COR-L47 (cell line): ENCODE data around the gene JTB.
"Not testable (repeated sequence)": the region's sequence is repeated elsewhere in the genome, so short reads cannot be mapped to it uniquely, and the experiment has no call there.

Experiments used
- DNase-seq: peaks from one replicate; lab custom pipeline; 2025; lab: John Stamatoyannopoulos, UW

The JTB gene

DNA sequence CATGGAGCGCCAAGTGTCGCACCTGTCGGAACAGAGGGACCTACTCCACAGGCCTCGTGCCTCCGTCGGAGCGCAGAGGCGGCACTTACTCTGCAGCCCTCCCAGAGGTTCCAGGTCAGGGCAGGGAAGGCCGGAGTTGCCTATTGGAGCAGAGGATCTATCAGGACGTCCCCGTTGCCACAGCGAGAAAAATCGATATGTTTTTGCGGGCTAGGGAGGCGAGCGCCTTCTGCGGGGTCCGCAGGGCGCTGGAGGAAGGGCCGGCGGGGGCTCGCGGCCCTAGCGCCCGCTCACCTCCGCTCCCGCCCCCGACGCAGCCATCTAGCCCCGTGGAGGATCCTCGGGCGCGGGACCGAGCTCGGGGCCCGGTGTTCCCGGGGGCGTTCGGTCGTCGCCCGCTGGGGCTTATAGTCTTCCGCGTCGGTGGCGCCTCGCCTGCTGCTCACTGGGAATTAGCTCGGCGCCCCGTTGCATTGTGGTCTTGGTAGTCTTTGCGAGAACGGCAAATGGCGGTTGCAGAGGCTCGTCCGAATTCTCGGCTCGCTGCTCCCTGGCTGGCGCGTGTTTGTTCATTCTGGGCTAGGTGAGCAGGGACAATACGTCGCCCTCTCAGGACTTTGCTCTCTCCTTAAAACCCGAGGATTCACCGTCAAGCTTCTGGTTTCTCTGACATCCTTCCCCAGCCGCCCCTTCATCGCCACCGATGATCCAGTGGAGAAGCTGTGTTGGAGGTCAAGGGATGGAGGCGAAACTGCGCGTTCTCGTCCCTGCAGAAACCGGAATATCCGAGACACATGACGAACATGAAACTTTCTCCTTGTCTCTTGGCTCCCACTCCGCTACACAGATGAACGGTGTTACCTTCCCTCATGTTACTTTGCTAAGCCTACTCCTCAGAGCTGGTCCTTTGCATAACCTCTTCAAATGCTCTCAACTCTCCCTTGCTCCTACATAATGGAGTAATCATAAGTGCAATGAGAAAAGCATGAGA lies at the start of gene JTB:
TSS of gene JTB (minus strand) at position 425 of the 991 bp plus-strand sequence. CDS start at position 3, 422 bp downstream.
- DNase-seq: peak; percentile 80

DNA sequence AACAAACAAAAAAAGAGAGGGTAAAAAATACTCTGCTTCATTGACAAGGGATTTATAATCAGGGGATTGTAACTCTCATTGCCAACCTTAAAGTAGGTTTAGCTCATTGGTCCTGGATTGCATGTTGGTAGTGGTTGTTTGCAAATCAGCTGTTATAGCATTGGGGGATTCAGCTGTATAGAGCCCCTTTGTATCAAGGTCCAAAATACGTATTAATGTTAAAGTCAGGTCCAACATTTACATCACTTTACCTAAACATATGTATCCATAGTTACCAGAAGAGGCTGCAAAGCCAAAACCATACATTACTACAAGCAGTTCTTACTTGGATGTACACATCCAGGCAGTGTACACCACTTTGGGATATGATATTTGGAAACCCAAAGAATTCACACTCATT lies 42.5 kb upstream of the JTB start:
- no peak for DNase-seq

DNA sequence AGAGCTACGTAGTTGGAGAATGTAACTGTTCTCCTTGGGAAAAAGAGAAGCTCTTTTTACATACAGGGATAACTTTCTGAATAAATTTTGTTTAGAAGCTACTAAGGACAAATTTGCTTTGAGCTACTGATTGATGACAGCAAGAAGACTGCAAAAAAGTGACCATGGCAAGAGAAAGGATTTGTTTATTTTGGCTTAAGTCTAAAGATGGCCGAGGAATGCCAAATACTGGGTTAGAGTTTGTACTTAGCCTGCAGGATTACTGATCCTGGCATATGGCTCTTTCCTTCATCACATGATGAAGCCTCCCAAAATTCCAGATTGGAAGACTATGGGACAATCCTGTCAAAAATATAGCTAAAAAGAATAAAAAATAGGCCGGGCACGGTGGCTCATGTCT lies 41.8 kb upstream of the JTB start:
- DNase-seq: no peak

DNA sequence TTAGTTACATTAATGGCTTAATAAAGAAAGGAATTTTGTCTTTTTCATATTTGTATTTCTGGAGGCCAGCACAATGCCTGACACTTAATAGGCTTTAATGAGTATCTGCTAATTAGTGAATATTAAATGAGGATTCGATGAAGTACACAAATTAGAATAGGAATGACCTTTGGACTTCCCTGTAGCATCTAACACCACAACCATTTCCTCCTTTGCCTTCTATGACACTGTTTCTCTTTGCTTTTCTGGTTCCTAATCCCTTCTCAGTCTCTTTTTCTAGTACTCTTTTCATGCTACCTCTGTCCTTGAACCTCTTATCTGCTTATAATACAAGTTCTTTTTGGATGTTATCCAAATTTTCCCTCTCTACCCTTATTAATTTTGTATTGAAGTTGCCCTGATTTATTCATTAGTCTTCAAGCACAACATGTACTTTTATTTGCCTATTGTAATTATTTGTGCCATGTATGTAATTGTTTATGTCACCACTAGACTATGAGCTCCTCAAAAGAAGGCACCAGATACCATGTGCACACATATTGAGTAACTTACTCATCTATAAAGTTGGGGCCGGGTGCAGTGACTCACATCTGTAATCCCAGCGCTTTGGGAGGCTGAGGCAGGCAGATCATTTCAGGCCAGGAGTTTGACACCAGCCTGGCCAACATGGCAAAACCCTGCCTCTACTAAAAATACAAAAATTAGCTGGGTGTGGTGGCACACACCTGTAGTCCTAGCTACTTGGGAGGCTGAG lies 36.9 kb upstream of the JTB start:
- DNase-seq: no peak

DNA sequence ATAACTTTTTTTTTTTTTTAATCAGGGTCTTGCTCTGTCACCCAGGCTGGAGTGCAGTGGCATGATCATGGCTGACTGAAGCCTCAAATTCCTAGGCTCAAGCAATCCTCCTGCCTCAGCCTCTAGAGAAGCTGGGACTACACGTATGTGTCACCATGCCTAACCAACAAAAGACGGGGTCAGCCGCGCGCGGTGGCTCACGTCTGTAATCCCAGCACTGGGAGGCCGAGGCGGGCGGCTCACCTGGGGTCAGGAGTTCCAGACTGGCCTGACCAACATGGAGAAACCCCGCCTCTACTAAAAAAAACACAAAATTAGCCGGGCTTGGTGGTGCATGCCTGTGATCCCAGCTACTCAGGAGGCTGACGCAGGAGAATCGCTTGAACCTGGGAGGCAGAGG lies 35.1 kb upstream of the JTB start:
- not testable (repeated sequence) for DNase-seq

DNA sequence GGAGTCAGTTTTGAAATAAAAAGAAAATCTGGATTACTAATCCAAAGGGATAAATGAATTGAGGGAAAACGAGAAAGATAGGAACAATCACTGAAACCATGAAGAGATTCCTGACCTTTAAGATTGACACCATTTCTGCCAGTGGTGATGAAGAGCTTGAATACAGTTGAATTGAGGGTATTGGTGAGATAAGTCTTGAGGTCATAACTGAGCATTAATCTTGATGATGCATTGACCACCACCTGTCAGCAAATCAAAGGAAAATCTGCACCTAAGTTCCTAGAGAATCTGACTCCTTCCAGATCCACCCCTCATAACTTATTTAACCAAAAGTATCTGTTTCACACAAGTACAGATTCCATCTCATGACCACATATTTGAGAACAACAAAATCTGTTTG lies 34.7 kb upstream of the JTB start:
- no peak for DNase-seq

DNA sequence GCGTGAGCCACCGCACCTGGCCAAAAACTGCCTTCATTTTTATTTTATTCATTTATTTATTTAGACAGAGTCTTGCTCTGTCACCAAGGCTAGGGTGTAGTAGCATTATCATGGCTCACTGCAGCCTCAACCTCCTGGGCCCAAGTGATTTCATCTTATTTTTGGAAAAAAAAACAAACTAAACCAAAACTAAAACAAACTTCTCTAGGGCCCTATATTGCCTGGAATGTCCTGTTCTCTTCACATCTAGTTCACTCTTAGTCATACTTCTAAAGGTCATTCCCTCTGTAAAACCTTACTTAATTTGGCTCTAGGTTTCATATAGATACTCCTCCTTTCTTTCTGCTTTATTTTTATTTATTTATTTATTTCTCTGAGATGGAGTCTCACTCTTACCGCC lies 28.7 kb upstream of the JTB start:
- DNase-seq: no peak

DNA sequence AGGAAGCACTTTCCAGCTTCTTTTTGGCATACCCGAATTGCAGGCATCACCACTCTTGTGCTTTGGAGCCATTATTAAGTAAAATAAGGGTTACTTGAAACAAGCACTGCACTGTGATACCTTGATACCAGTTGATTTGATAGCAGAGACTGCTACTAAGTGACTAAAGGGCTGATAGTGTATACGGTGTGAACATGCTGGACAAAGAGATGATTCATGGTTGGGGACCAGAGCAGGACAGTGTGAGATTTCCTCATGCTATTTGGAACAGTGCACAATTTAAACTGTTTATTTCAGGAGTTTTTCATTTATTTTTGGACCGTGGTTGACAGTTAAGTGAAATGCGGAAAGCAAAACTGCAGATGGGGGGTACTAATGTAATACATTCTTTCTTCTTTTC lies 22.9 kb upstream of the JTB start:
- DNase-seq: no peak

DNA sequence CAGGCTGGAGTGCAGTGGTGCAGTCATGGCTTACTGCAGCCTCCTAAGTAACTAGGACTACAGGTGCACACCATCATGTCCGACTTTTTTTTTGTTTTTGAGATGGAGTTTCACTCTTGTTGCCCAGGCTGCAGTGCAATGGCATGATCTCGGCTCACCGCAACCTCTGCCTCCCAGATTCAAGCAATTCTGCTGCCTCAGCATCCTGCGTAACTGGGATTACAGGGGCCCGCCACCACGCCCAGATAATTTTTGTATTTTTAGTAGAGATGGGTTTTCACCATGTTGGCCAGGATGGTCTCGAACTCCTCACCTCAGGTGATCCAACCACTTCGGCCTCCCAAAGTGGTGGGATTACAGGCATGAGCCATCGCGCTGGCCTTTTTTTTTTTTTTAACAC lies 19.4 kb upstream of the JTB start:
- not testable (repeated sequence) for DNase-seq

DNA sequence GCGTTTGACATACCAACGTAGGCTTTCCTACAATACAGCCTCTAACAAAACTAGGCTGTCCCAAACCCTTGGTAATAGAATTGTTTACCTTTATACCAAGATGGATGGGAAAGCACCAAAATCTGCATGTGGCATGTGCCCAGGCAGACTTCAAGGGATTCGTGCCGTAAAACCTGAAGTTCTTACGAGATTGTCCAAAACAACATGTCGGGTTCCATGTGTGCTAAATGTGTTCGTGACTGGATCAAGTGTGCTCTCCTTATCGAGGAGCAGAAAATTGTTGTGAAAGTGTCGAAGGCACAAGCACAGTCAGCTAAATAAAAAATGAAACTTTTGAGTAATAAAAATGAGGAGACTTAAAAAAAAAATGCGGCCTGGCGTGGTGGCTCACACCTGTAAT lies 18.2 kb upstream of the JTB start:
- DNase-seq: no peak

DNA sequence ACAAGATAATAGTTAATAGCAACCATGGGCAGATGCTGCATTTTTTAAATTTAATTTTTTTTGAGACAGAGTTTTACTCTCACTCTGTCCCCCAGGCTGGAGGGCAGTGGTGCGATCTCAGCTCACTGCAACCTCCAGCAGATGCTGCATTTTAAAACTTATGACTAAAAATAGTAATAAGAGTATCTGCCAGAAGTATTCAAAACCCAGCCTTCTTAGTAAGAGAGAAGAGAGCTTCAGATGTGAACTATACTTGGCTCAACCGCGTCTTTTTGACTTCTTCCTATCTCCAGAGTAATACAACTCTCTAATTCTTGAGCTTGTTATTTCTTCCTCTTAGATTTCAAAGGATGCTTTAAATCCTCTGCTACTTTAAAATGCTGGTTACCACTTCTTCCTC lies 17.7 kb upstream of the JTB start:
- DNase-seq: no peak

DNA sequence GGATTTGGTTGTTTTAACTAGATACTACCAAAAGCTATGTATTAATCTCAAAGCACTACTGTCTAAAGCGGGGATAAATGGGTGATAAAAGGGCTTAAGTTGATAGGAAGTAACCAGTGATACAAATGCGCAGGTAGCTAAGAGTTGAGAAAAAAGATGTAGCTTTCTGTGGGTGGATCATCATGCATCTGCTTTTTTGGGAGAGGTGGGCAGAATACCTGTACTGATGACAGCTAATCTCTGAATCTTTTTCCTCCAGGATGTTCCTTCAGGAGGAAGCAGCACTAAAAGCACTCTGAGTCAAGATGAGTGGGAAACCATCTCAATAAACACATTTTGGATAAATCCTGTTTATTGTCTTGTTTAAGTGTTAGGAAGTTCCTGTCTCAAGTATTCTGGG lies 14.3 kb upstream of the JTB start:
- DNase-seq: no peak

DNA sequence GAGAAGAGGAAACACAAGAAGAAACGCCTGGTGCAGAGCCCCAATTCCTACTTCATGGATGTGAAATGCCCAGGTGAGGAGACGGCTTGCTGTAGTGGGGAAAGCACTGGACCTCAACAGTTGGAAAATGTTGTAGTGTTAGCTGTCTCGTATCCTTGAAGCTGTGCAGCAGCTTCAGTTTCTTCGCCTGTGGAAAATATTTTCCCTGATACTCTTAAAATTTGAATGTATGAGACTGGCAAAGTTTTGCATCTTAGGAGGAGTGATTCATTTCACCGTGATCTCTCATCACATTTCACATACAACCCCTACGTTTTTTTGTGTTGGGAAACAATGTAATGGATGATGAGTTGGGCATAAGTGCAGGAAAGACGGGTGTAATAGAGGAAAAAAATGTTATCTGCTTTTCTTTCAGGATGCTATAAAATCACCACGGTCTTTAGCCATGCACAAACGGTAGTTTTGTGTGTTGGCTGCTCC lies 13.7 kb upstream of the JTB start:
- DNase-seq: no peak

DNA sequence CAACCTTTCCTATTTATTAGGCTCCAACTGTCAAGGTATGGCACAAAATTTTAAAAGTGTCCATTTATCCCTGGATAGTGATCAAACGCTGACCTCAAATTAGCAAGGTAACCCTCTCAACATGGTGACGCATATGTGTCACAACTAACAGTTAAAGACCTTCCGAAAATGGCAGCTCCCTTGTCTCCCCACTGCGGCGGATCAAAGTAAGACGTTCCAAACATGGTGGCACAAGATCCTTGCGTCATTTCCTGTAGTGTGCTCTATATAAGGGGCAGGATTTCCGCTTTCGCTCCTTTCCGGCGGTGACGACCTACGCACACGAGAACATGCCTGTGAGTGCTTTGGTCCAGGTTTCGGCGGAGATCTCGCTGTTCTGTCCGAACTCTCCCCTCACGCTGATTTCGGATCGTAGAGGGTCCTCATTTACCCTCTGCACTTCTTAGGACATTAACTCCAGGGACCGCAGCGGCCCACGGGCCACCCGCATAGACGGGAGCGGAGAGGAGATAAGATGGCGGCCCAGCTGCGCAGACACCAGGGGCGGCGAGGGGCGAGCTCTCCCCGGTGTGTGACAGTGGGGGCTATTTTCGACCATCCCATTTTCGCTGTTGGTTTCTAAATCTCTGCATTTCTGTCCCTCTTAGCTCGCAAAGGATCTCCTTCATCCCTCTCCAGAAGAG lies 13.1 kb upstream of the JTB start, which contains the start of gene RPS27:
TSS of gene RPS27 (plus strand) at position 295 of the 683 bp plus-strand sequence. CDS start at position 330, 35 bp downstream.
- DNase-seq: peak; percentile 95

DNA sequence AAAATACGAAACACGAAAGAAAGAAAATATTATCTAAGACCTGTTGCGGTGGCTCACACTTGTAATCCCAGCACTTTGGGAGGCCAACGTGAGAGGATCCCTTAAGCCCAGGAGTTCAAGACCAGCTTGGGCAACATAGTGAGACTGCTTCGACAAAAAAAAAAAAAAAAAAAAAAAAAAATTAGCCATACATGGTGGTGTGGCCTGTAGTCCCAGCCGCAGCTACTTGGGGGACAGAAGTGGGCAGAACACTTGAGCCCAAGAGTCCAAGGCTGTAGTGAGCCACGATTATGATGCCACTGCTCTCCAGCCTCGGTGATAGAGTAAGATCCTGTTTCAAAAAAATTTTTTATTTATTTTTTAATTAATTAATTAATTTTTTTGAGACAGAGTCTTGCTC lies 10.1 kb upstream of the JTB start:
- no peak for DNase-seq

DNA sequence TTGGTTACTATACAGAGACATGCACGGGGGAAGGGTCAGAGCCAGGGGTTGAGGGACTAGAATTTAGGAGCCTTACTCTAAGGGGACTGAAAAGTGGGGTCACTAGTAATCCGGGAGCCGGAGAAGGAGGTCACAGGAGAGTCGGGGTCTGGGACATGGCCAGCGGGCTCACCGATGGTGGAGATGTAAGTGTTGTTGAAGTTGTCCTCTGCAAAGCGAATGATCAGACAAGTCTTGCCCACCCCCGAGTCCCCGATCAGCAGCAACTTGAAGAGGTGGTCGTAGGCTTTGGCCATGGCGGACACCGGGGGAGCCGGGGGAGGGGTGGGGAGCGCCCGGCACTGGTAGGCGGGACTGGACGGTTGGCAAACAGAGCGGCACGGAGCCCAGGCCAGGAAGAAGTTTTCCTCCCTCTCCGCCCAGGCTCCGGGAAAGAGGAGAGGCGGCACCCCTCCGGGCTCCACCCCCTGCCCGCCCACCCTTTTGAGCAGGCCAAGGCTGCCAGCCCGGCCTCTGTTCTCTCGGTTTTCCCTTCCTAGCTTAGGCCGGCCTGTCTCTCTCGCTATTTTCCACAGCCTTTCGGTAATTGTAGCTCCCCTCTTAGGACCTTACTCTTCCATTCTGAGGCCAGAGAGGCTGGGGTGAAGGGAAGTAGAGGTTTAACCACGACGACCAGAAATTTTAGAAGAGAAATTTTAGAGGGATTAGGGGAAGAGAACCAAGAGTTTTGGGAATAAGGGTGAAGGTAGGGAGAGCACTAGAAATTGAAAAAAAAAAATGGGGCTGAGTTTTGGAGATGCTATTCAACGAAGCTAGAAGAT lies 8.7 kb upstream of the JTB start, which contains the start of gene RAB13:
TSS of gene RAB13 (minus strand) at position 399 of the 821 bp plus-strand sequence. CDS start at position 296, 103 bp downstream.
- DNase-seq: peak; percentile 65

DNA sequence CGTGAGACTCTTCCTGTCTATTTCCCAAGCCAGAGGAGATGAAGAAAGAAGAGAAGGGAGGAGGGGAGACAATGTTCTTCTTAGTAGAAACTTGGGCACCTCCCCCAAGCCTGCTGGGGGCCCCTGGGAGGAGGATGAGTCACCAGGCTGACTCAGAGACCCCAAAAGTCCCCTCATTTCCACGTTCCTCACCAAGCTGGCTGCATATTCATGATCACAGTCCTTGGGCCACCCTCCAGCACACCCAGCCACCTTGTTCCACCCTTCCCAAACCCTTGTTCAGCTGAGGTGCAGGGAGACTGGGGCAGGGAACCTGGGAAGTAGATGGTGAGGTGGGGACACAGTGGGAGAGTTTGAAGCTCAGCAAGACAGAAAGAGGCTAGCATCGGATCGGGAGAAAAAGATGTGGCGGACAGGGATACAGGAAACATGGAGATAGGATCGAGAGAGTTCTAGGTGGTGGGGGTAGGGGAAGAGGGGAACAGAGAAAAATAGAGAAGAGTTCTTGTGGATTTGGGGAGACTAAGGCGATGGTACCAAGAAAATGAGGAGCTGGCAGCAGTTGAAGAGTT lies 8.0 kb upstream of the JTB start:
- DNase-seq: no peak

DNA sequence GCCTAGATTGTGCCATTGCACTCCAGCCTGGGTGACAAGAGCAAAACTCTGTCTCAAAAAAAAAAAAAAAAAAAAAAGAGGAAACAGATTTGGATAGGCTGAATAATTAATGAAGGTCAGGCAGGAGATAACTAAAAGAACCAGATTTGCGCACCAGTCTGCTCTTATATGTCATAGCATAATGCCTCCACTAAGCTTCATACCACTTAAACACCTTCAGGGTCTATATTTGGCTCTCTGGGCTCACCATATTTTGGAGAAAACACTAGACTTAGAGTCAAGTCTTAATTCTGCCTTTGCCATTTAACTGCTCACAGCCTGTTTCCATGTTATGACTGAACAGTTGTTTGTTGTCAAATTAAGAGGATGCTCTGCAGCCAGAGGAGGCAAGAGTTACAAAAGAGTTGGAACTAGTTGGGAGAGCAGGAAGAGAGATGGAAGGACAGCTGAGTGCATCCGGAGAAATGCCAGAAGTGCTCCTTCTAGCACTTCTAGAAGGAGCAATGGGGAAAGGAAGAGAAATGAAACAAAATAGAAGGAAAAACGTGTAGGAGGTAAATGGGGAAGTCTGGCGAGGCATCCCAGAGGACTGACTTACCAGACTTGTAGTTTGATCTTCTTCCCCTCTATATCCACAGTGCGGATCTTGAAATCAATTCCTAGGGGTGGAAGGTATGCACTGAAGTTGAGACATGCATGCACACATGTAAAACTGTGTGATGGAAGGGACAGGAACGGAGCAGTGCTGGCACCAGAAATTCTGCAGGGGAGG lies 6.8 kb upstream of the JTB start:
- peak; percentile 3 for DNase-seq

DNA sequence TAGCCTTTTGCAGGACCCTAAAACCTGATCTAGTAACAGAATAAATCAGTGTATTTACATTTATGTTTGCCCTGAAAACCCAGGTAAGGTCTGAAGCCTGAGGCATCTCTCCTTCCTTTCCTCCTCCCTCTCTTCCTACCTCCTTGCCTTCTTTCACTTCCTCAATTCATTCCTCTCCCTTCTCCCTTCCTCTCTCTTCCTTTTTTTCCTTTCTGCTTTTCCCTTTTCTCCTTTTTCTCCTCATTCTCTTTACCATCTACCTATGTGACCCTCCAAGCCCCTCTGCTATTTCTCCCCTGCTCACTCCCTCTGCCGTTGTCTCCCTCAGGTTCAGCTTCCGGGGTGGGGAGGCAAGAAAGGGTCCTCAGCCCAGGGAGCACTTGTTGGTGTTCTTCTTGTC lies 4.3 kb upstream of the JTB start:
- DNase-seq: not testable (repeated sequence)

DNA sequence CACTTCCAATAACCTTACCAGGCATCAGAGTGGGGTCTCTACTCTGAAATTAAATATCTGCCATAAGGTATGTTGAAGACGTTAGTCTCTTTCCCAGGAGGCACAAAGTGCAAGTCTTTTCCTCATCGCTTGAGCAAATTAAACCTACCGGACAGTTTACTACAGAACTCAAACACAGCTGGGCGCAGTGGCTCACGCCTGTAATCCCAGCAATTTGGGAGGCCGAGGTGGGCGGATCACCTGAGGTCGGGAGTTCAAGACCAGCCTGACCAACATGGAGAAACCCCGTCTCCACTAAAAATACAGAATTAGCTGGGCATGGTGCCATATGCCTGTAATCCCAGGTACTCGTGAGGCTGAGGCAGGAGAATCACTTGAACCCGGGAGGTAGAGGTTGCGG lies 1.6 kb upstream of the JTB start:
- not testable (repeated sequence) for DNase-seq
